Lung (tissue), 12 donors: Measurements from ENCODE around the gene TFAP2A. TPM values are rescaled to one million over a fixed set of nuclear protein-coding genes. Genes with fewer than 3 reads are reported as not detected.

Source experiments
- ATAC-seq: fragments of 200-7000 bp; cut with Tn5 transposase; one replicate; pipeline ENCODE4 v1.9.1; 2020; ENCODE audit warnings: moderate number of reproducible peaks; ENCODE audit not compliant: insufficient read depth, low FRiP score
- DNase-seq, 3 donors: peaks; one replicate each; pipeline ENCODE4 v3.0.0-alpha.2; 2013 to 2017
- H3K27ac ChIP-seq, 2 donors: one replicate each; pipeline ENCODE4 v1.5.1; 2013; ENCODE audit warnings: mild to moderate bottlenecking in 2 of 2, moderate library complexity in 2 of 2, control low read depth in 1 of 2, inconsistent platforms in 1 of 2, low read depth in 1 of 2, low read length in 1 of 2
- H3K27me3 ChIP-seq, 3 donors: one replicate each; pipeline ENCODE4 v1.5.1; 2013; ENCODE audit warnings: low read length in 2 of 3; ENCODE audit not compliant: control insufficient read depth in 3 of 3, insufficient read depth in 3 of 3
- H3K36me3 ChIP-seq, 4 donors: one replicate each; pipeline ENCODE4 v1.5.1; 2013; ENCODE audit warnings: low read length in 4 of 4, mild to moderate bottlenecking in 1 of 4, moderate library complexity in 1 of 4; ENCODE audit not compliant: control insufficient read depth in 4 of 4, insufficient read depth in 4 of 4
- H3K4me1 ChIP-seq, 5 donors: one replicate each; pipeline ENCODE4 v1.5.1; 2013; ENCODE audit warnings: low read length in 5 of 5, mild to moderate bottlenecking in 2 of 5, moderate library complexity in 1 of 5; ENCODE audit not compliant: control insufficient read depth in 5 of 5, insufficient read depth in 5 of 5
- H3K4me3 ChIP-seq: one replicate; pipeline ENCODE4 v1.5.1; 2013; ENCODE audit warnings: mild to moderate bottlenecking, control low read depth, moderate library complexity
- H3K9ac ChIP-seq, 2 donors: one replicate each; pipeline ENCODE4 v1.5.1; 2013; ENCODE audit warnings: low read length in 2 of 2, control low read depth in 1 of 2; ENCODE audit not compliant: insufficient read depth in 1 of 2
- H3K9me3 ChIP-seq, 4 donors: one replicate each; pipeline ENCODE4 v1.5.1; 2013; ENCODE audit warnings: low read length in 3 of 4, mild to moderate bottlenecking in 1 of 4, moderate library complexity in 1 of 4; ENCODE audit not compliant: control insufficient read depth in 4 of 4, insufficient read depth in 3 of 4
- CTCF ChIP-seq: IDR thresholded peaks from 2 replicates; pipeline ENCODE4 v1.5.1; 2012; ENCODE audit warnings: mild to moderate bottlenecking; ENCODE audit errors: control extremely low read depth, extremely low read depth
- WGBS, 2 donors: extraction: QIAGEN DNeasy Blood & Tissue Kit; methylation state at CpG; one replicate each; pipeline ENCODE4 v1.1.7; 2013; 5-methylcytosine and 5-hydroxymethylcytosine counted together
- polyA plus RNA-seq, 2 donors: library from polyadenylated mRNA; stranded (reverse); fragments of 200-250 nt; gene quantifications; one replicate each; pipeline ENCODE4 v1.2.1, GENCODE V29; 2013
- total RNA-seq, 2 donors: library from RNA; depleted of rRNA in 1 of 2; stranded (reverse); fragments of >200 nt in 1 of 2; gene quantifications; one replicate each; pipeline ENCODE4 v1.2.1, GENCODE V29; 2014 to 2021
- donor health status: control.
- donor health status: control.
- donor health status: Bipolar disorder and iron deficiency.
- donor health status: healthy.
- donor health status: DM: yes; HTN: yes; CAD: no.

Gene TFAP2A
- total and polyA plus RNA-seq, 4 donors: 0.14 to 2.7 (median 0.64) TPM

GRCh38 chr6:10368861-10369260, 46.0 kb downstream of the TFAP2A start:
- WGBS, 2 donors: 52 to 53% methylated on average over 3 of the region's 3 CpGs
- no peak overlapping the region for H3K9ac ChIP-seq
- no peaks in the 10 kb centered on the region for H3K9me3 ChIP-seq
- ATAC-seq: no peak
- H3K36me3 ChIP-seq: no peaks in the 10 kb centered on the region
- H3K4me1 ChIP-seq: no peaks in the 10 kb centered on the region
- no peak overlapping the region for H3K4me3 ChIP-seq
- no peak overlapping the region for H3K27ac ChIP-seq
- H3K27me3 ChIP-seq: peaks cover 0 to 3% (median 2%) of the 10 kb centered on the region in 3 donors
- TF ChIP-seq CTCF: no peak
- DNase-seq: no peak

- H3K4me1 ChIP-seq: no peaks in the 10 kb centered on the region
- DNase-seq (no peak), ATAC-seq (no peak)
- H3K9me3 ChIP-seq: peaks cover 0 to 2% (median 0%) of the 10 kb centered on the region in 4 donors
- no peak for TF ChIP-seq CTCF
- WGBS, 2 donors: 83 to 88% methylated on average over 6 of the region's 6 CpGs
- no peaks in the 10 kb centered on the region for H3K36me3 ChIP-seq
- H3K4me3 ChIP-seq: no peak overlapping the region
- H3K27me3 ChIP-seq: peaks cover 0 to 2% (median 0%) of the 10 kb centered on the region in 3 donors
- H3K9ac ChIP-seq: no peak overlapping the region
- no peak overlapping the region for H3K27ac ChIP-seq
Observed at GRCh38 chr6:10363911-10364310, 51.0 kb downstream of the TFAP2A start.

- Histone ChIP-seq H3K9ac (no peak overlapping the region), H3K4me3 (no peak overlapping the region), H3K36me3 (no peaks in the 10 kb centered on the region), H3K27me3 (no peaks in the 10 kb centered on the region), H3K27ac (no peak overlapping the region), H3K4me1 (no peaks in the 10 kb centered on the region), H3K9me3 (peaks cover 0 to 2% (median 0%) of the 10 kb centered on the region in 4 donors)
- ATAC-seq (no peak), DNase-seq (no peak)
- 64 to 86% methylated on average over 2 of the region's 2 CpGs for WGBS, 2 donors
- TF ChIP-seq CTCF: no peak
Observed at GRCh38 chr6:10362300-10362699, 52.6 kb downstream of the TFAP2A start.

GRCh38 chr6:10361428-10361827, 53.4 kb downstream of the TFAP2A start:
- H3K4me3 ChIP-seq: no peak overlapping the region
- TF ChIP-seq CTCF: no peak
- H3K9me3 ChIP-seq: peaks cover 0 to 2% (median 0%) of the 10 kb centered on the region in 4 donors
- WGBS, 2 donors: 68 to 93% methylated on average over 4 of the region's 4 CpGs
- ATAC-seq: no peak
- DNase-seq: no peak
- no peaks in the 10 kb centered on the region for H3K4me1 ChIP-seq
- H3K36me3 ChIP-seq: no peaks in the 10 kb centered on the region
- no peak overlapping the region for H3K27ac ChIP-seq
- H3K9ac ChIP-seq: no peak overlapping the region
- H3K27me3 ChIP-seq: no peaks in the 10 kb centered on the region
